Loucy (cell line): Measurements from ENCODE around the gene PTGES3L.

Experiments
- CTCF ChIP-seq: fragments of 200-600 bp; sonication (generic); conservative IDR thresholded peaks from 2 replicates; pipeline ENCODE4 v1.5.1; 2014; ENCODE audit warnings: mild to moderate bottlenecking, antibody characterized with exemption, low read length
- EZH2phosphoT487 ChIP-seq: fragments of 200-600 bp; IDR thresholded peaks from 2 replicates; pipeline ENCODE4 v1.6.1; 2018; ENCODE audit warnings: antibody characterized with exemption, mild to moderate bottlenecking, moderate library complexity, borderline replicate concordance

DNA sequence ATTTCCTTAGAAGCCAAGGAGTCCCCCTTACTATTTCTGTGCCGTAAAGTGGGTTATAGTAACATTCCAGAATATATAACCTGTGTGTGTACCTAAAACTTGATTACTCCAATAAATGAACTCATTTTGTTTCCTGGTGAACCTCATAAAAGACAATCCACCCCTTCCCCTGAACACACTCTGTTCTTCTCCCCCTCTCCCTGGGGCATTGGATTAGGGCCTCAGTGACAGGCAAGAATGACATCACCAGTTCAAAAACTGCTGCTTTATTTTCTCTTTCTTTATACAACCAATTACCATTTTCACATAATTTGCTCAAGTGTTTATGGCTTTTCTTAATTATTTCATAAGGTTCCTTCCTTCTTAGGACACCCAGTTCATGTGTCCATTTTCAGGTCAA lies 33.1 kb downstream of the PTGES3L start:
- TF ChIP-seq CTCF (no peak), EZH2phosphoT487 (no peak)
